HepG2 (cell line): Measurements from ENCODE around the gene CNTD1. TPM values are rescaled to one million over a fixed set of nuclear protein-coding genes. Genes with fewer than 3 reads are reported as not detected.

Experiments used
- ATAC-seq: fragments of 200-7000 bp; cut with Tn5 transposase; 3 replicates; pipeline ENCODE4 v1.9.1; 2020; ENCODE audit warnings: mild to moderate bottlenecking, moderate library complexity
- BruUV-seq: library from RNA; stranded (reverse); fragments of 400-500 nt; replicated peaks from 2 replicates; lab custom pipeline; 2021; lab: Mats Ljungman, UMichigan
- CTCF ChIA-PET: fragments of 300-600 bp; formaldehyde crosslinking; extraction: SDS; loops from one replicate; lab custom pipeline; 2021; ENCODE audit warnings: low total read pairs, inconsistent platforms, low intra/inter-chr PET ratio; lab: Yijun Ruan, JAX
- POLR2A ChIA-PET: fragments of 350-600 bp; sonication (Branson Sonifier 250); formaldehyde crosslinking; loops from one replicate; lab custom pipeline; 2020; ENCODE audit warnings: antibody characterized with exemption, inconsistent platforms; lab: Yijun Ruan, JAX
- DNase-seq: peaks from one replicate; pipeline ENCODE4 v3.0.0-alpha.2; 2015; ENCODE audit warnings: low spot score
- FAIRE-seq: peaks from 3 replicates; lab custom pipeline; 2011; peaks lifted over from hg19 to GRCh38; lab: Jason Lieb, UNC
- H2AFZ ChIP-seq: one replicate; pipeline ENCODE4 v1.6.1; 2011; ENCODE audit warnings: low read length, inconsistent platforms
- H3K27ac ChIP-seq: fragments of 300-600 bp; 3 replicates; pipeline ENCODE4 v1.8.0; 2011; ENCODE audit warnings: mixed run types, mild to moderate bottlenecking, mixed read lengths, low read length, inconsistent platforms; ENCODE audit not compliant: insufficient read depth; ENCODE audit errors: extremely low read length
- H3K27me3 ChIP-seq, 2 experiments: fragments of 200-600 bp in 1 of 2; 2 replicates in 1 of 2; 3 replicates in 1 of 2; pipeline versions ENCODE4 v1.6.0 to v1.8.0; 2011; ENCODE audit warnings: low read length in 2 of 2, mild to moderate bottlenecking in 2 of 2, moderate library complexity in 2 of 2, inconsistent platforms in 1 of 2; ENCODE audit not compliant: insufficient read depth in 2 of 2, control insufficient read depth in 1 of 2
- H3K36me3 ChIP-seq, 2 experiments: fragments of 200-600 bp in 1 of 2; replicated peaks in 1 of 2; 2 replicates in 1 of 2; 3 replicates in 1 of 2; pipeline versions ENCODE4 v1.5.1 to v1.8.0; 2011; ENCODE audit warnings: low read length in 2 of 2, inconsistent platforms in 1 of 2; ENCODE audit not compliant: insufficient read depth in 2 of 2, control insufficient read depth in 1 of 2
- H3K4me1 ChIP-seq: 2 replicates; pipeline ENCODE4 v1.5.1; 2012; ENCODE audit warnings: low read length, inconsistent platforms; ENCODE audit not compliant: insufficient read depth
- H3K4me2 ChIP-seq: 2 replicates; pipeline ENCODE4 v1.6.0; 2011; ENCODE audit warnings: low read depth, low read length, inconsistent platforms
- H3K4me3 ChIP-seq, 3 experiments: fragments of 200-600 bp in 1 of 3; sonication (generic), shearing (Covaris generic) in 1 of 3; replicated peaks in 1 of 3; 2 replicates each; pipeline ENCODE4 v1.5.1; 2011 to 2016; ENCODE audit warnings: low read length in 3 of 3, inconsistent platforms in 2 of 3, low read depth in 2 of 3, mild to moderate bottlenecking in 2 of 3, control low read depth in 1 of 3, mixed read lengths in 1 of 3; ENCODE audit not compliant: insufficient read depth in 1 of 3
- H3K79me2 ChIP-seq: one replicate; pipeline ENCODE4 v1.6.1; 2011; ENCODE audit warnings: low read length, inconsistent platforms; ENCODE audit not compliant: insufficient read depth
- H3K9ac ChIP-seq: 2 replicates; pipeline ENCODE4 v1.6.0; 2011; ENCODE audit warnings: mild to moderate bottlenecking, low read depth, low read length, inconsistent platforms; ENCODE audit not compliant: insufficient read depth
- H3K9me3 ChIP-seq: 2 replicates; pipeline ENCODE4 v1.5.1; 2012; ENCODE audit warnings: mild to moderate bottlenecking, low read length
- H4K20me1 ChIP-seq: 2 replicates; pipeline ENCODE4 v1.6.0; 2011; ENCODE audit warnings: inconsistent platforms, mild to moderate bottlenecking, low read length, moderate library complexity; ENCODE audit not compliant: insufficient read depth
- AGO2 ChIP-seq: fragments of 200-400 bp; formaldehyde crosslinking; optimal IDR thresholded peaks from 2 replicates; pipeline ENCODE3; 2017; ENCODE audit warnings: mild to moderate bottlenecking, low read depth, low read length, moderate library complexity
- GATA4 ChIP-seq: sonication (generic); IDR thresholded peaks from 2 replicates; pipeline ENCODE4 v1.6.1; 2016; ENCODE audit warnings: antibody characterized with exemption, low read depth, borderline replicate concordance
- HMG20A ChIP-seq: IDR thresholded peaks from 2 replicates; pipeline ENCODE4 v1.6.1; 2016; ENCODE audit warnings: borderline replicate concordance
- HNRNPLL ChIP-seq: fragments of 200-400 bp; formaldehyde crosslinking; IDR thresholded peaks from 2 replicates; pipeline ENCODE4 v1.6.1; 2017; ENCODE audit warnings: mild to moderate bottlenecking, low read depth, low read length; ENCODE audit not compliant: poor library complexity, severe bottlenecking
- KLF15 ChIP-seq: sonication (generic); formaldehyde crosslinking; IDR thresholded peaks from 2 replicates; pipeline ENCODE4 v1.8.1; 2023; ENCODE audit warnings: borderline replicate concordance, mild to moderate bottlenecking, inconsistent platforms, missing genetic modification reagents, mixed read lengths
- MAFF ChIP-seq: IDR thresholded peaks from 2 replicates; pipeline ENCODE4 v1.6.1; 2011; ENCODE audit warnings: low read depth, low read length, improper control_type of control experiment
- NCOA2 ChIP-seq: sonication (generic); formaldehyde crosslinking; IDR thresholded peaks from 2 replicates; pipeline ENCODE4 v1.8.0; 2022; ENCODE audit warnings: inconsistent platforms
- NKX3-1 ChIP-seq: sonication (generic); formaldehyde crosslinking; IDR thresholded peaks from 2 replicates; pipeline ENCODE4 v1.5.0; 2020; ENCODE audit warnings: missing genetic modification reagents
- NRL ChIP-seq: sonication (generic); formaldehyde crosslinking; IDR thresholded peaks from 2 replicates; pipeline ENCODE4 v1.5.0; 2020; ENCODE audit warnings: missing genetic modification reagents, mild to moderate bottlenecking, moderate library complexity, borderline replicate concordance
- POLR2G ChIP-seq: fragments of 200-400 bp; formaldehyde crosslinking; IDR thresholded peaks from 2 replicates; pipeline ENCODE4 v1.6.1; 2018; ENCODE audit warnings: mild to moderate bottlenecking, low read depth, low read length, moderate library complexity
- RBFOX2 ChIP-seq: fragments of 200-400 bp; formaldehyde crosslinking; IDR thresholded peaks from 2 replicates; pipeline ENCODE4 v1.6.1; 2017; ENCODE audit warnings: low read depth, mild to moderate bottlenecking, low read length
- RBM22 ChIP-seq: fragments of 200-400 bp; formaldehyde crosslinking; optimal IDR thresholded peaks from 2 replicates; pipeline ENCODE3; 2017; ENCODE audit warnings: mild to moderate bottlenecking, low read length, moderate library complexity
- RBM39 ChIP-seq: fragments of 200-400 bp; formaldehyde crosslinking; IDR thresholded peaks from one replicate; pipeline ENCODE4 v1.6.1; 2018; ENCODE audit warnings: antibody characterized with exemption, mild to moderate bottlenecking, low read depth, low read length; ENCODE audit not compliant: poor library complexity, severe bottlenecking
- RFX5 ChIP-seq: IDR thresholded peaks from 2 replicates; pipeline ENCODE4 v1.6.1; 2011; ENCODE audit warnings: low read depth, low read length, improper control_type of control experiment
- SNAPC2 ChIP-seq: sonication (generic); formaldehyde crosslinking; IDR thresholded peaks from 2 replicates; pipeline ENCODE4 v1.8.1; 2022; ENCODE audit warnings: mild to moderate bottlenecking, missing genetic modification reagents
- SP140L ChIP-seq: sonication (generic); formaldehyde crosslinking; IDR thresholded peaks from 2 replicates; pipeline ENCODE4 v1.4.0; 2020; ENCODE audit warnings: missing genetic modification reagents, borderline replicate concordance
- ZNF230 ChIP-seq: sonication (generic); formaldehyde crosslinking; IDR thresholded peaks from 2 replicates; pipeline ENCODE4 v1.4.0; 2020; ENCODE audit warnings: mild to moderate bottlenecking, missing genetic modification reagents
- ZNF557 ChIP-seq: sonication (generic); formaldehyde crosslinking; IDR thresholded peaks from 2 replicates; pipeline ENCODE4 v1.4.0; 2020; ENCODE audit warnings: missing genetic modification reagents
- WGBS: methylation state at CpG from one replicate; pipeline ENCODE4 v1.1.6; 2017; ENCODE audit warnings: low lambda C conversion rate; 5-methylcytosine and 5-hydroxymethylcytosine counted together
- in situ Hi-C: cut with HindIII; loops from 2 replicates; pipeline ENCODE4 v1.10.0; 2017; ENCODE audit warnings: low pct_unique_long_range_greater_than_20kb; ENCODE audit not compliant: extremely low pct_ligation_motif_present
- intact Hi-C: fragments of 100-400 bp; cut with micrococcal nuclease; formaldehyde crosslinking; loops from one replicate; pipeline ENCODE4 v1.10.0; 2022; ENCODE audit not compliant: unreplicated experiment
- polyA plus RNA-seq, 8 experiments: library from polyadenylated mRNA; depleted of rRNA in 3 of 8; stranded (reverse) in 7 of 8; unstranded in 1 of 8; fragments of >200 nt; fragmentation: Illumina TruSeq in 4 of 8; extraction: Trizol in 4 of 8; gene quantifications; 2 replicates each; pipeline versions ENCODE4 v1.2.1 to v1.2.3, GENCODE V29; 2011 to 2016; ENCODE audit warnings: low read depth in 4 of 8, missing spikeins in 1 of 8, mixed read lengths in 1 of 8; ENCODE audit not compliant: insufficient read depth in 1 of 8
- total RNA-seq, 5 experiments: library from RNA; depleted of rRNA; stranded (reverse); fragments of >200 nt; fragmentation: Illumina TruSeq; extraction: Trizol; gene quantifications; 2 replicates each; pipeline ENCODE4 v1.2.3, GENCODE V29; 2016; ENCODE audit warnings: low read depth in 1 of 5

The CNTD1 gene
- total and polyA plus RNA-seq, 2 of the 13 experiments (the other 11 are each of a cell fraction or from before 2014, with no cell fraction given), result 0.11 to 0.15 TPM

- intact Hi-C loops, result no loop called here
- Histone ChIP-seq H3K9me3 (no peaks in the 10 kb centered on the region), H3K9ac (no peak overlapping the region), H3K36me3 (peaks cover 22 to 33% of the 10 kb centered on the region in 2 experiments; a peak in 4 of 5 replicates), H3K27me3 (no peaks in the 10 kb centered on the region; a peak in 1 of 5 replicates), H3K4me2 (no peak overlapping the region), H3K79me2 (peaks cover 23% of the 10 kb centered on the region), H3K4me3 (no peak overlapping the region), H3K27ac (no peak overlapping the region), H2AFZ (no peak overlapping the region), H4K20me1 (peaks cover 4% of the 10 kb centered on the region; the same call in 1 of the 2 replicates)
- FAIRE-seq, result no peak
- no TSS peak for BruUV-seq
- ChIA-PET POLR2A (interaction anchor here (3.3 to 8.4 kb wide), 5 partner anchors 9 to 39 kb away, joined by 21 to 278 read pairs (median 75); partner anchors contain the start of genes BECN1, CNTD1, COA3 and RAMP2), CTCF (no interaction called here)
- no peak for ATAC-seq
- TF ChIP-seq ZNF230 (CRISPR knock-in tag) (no peak), HNRNPLL (no peak), HMG20A (CRISPR knock-in tag) (no peak), AGO2 (peak; percentile 76), RFX5 (no peak), GATA4 (no peak), RBM22 (no peak), RBM39 (no peak), KLF15 (CRISPR knock-in tag) (no peak), NRL (CRISPR knock-in tag) (0 out of 2 replicates have a peak, but pooled peaks have one; percentile 3), SP140L (CRISPR knock-in tag) (no peak), SNAPC2 (CRISPR knock-in tag) (no peak), ZNF557 (no peak), RBFOX2 (peak; percentile 38; the same call in 1 of the 2 replicates), NKX3-1 (CRISPR knock-in tag) (no peak), POLR2G (no peak), MAFF (no peak), NCOA2 (no peak)
- TF ChIP-seq, all 625 proteins: peak for 3
- WGBS, result 95% methylated on average over 14 of the region's 22 CpGs
- in situ Hi-C loops, result no loop called here
- DNase-seq, result no peak
- peaks cover 31% of the 10 kb centered on the region for H3K4me1 ChIP-seq
Observed at GRCh38 chr17:42783791-42784138, 14.9 kb upstream of the CNTD1 start.
